Heart left ventricle (tissue), 16 donors: ENCODE measurements around the gene PCDHA3. TPM values are rescaled to one million over a fixed set of nuclear protein-coding genes. Genes with fewer than 3 reads are reported as not detected.
"Not testable (repeated sequence)": the region's sequence is repeated elsewhere in the genome, so short reads cannot be mapped to it uniquely, and the experiment has no call there.

Experiments
- ATAC-seq, 4 donors: fragments of 200-7000 bp; cut with Tn5 transposase; one replicate each; pipeline ENCODE4 v1.9.1; 2020 to 2022; ENCODE audit warnings: moderate library complexity in 4 of 4, mild to moderate bottlenecking in 3 of 4, moderate number of reproducible peaks in 1 of 4
- DNase-seq, 5 donors: peaks; one replicate each; pipeline ENCODE4 v3.0.0-alpha.2; 2020
- H3K27ac ChIP-seq, 12 donors: fragments of 200-600 bp; sonication (generic) in 4 of 12; one replicate each; pipeline versions ENCODE4 v1.5.0 to v1.8.0; 2016 to 2022; ENCODE audit warnings: mild to moderate bottlenecking in 2 of 12
- H3K27me3 ChIP-seq, 9 donors: fragments of 200-600 bp; sonication (generic) in 2 of 9; one replicate each; pipeline versions ENCODE4 v1.5.1 to v1.8.0; 2016 to 2022; ENCODE audit warnings: mild to moderate bottlenecking in 3 of 9
- H3K36me3 ChIP-seq, 9 donors: fragments of 200-600 bp; sonication (generic) in 2 of 9; one replicate each; pipeline versions ENCODE4 v1.5.0 to v1.8.0; 2018 to 2022; ENCODE audit warnings: mild to moderate bottlenecking in 2 of 9
- H3K4me1 ChIP-seq, 12 donors: fragments of 200-600 bp; sonication (generic) in 4 of 12; one replicate each; pipeline versions ENCODE4 v1.5.0 to v1.8.0; 2016 to 2022; ENCODE audit warnings: mild to moderate bottlenecking in 3 of 12
- H3K4me3 ChIP-seq, 12 donors: fragments of 200-600 bp; sonication (generic) in 4 of 12; one replicate each; pipeline versions ENCODE4 v1.5.0 to v1.8.0; 2017 to 2022; ENCODE audit warnings: mild to moderate bottlenecking in 9 of 12, moderate library complexity in 4 of 12
- H3K9me3 ChIP-seq, 12 donors: fragments of 200-600 bp; sonication (generic) in 4 of 12; one replicate each; pipeline versions ENCODE4 v1.5.0 to v1.8.0; 2016 to 2022; ENCODE audit warnings: mild to moderate bottlenecking in 1 of 12
- POLR2A ChIP-seq, 2 donors: fragments of 450-650 bp; IDR thresholded peaks; one replicate each; pipeline ENCODE4 v1.6.1; 2017; ENCODE audit warnings: antibody characterized with exemption in 2 of 2, mild to moderate bottlenecking in 2 of 2, moderate library complexity in 2 of 2
- WGBS, 4 donors: extraction: QIAGEN DNeasy Blood & Tissue Kit in 2 of 4; methylation state at CpG; one replicate each; pipeline versions ENCODE4 v1.1.5 to v1.1.7; 2013 to 2018; 5-methylcytosine and 5-hydroxymethylcytosine counted together
- intact Hi-C, 10 donors: fragments of 100-400 bp; cut with DNase I; formaldehyde crosslinking; loops; one replicate each; pipeline versions ENCODE4 v1.11.1 to v1.14.2; 2022
- polyA plus RNA-seq, 2 donors: library from polyadenylated mRNA; stranded (reverse); fragments of 200-250 nt; gene quantifications; one replicate each; pipeline ENCODE4 v1.2.3, GENCODE V29; 2013
- total RNA-seq, 9 donors: library from RNA; depleted of rRNA in 2 of 9; stranded (reverse); fragments of >200 nt in 2 of 9; fragmentation: NEBNext Ultra II Directional in 3 of 9; extraction: Animal tissue kit (Norgen Biotek cat#: 25700) in 3 of 9; gene quantifications; one replicate each; pipeline versions ENCODE4 v1.1.0 to v1.2.4, GENCODE V29; 2016 to 2023
- TF ChIP-seq, protein P1 (sequence below), 12 donors: fragments of 200-600 bp; sonication (generic) in 4 of 12; IDR thresholded peaks; one replicate each; pipeline versions ENCODE4 v1.5.0 to v1.8.0; 2018 to 2022; ENCODE audit warnings: antibody characterized with exemption in 12 of 12, mild to moderate bottlenecking in 5 of 12
- donor health status: ischemic (EF 13 %, LVEDD 7.1; RV severe dilation, severe dysfunction).
- donor health status: healthy with polysubstance abuse.
- donor health status: DM: no; HTN: yes; CAD: no.
- donor health status: DM: no; HTN: no; CAD: no.
- donor health status: ischemic (EF 25% LVEDD 6.9; RV normal size, moderate dysfunction).
- donor health status: ischemic (EF 25% LVEDD 5.7; RV mildly dilated, moderate dysfunction).
- donor health status: healthy.
- donor health status: DM: yes; HTN: yes; CAD: no.
- donor health status: ischemic (EF 35%, LVEDD 5.7; RV mildly dilated, moderate dysfunction).
- donor health status: nonischemic (EF 11% LVEDD 7.7; RV severe dilation, severe dysfunction).
- donor health status: DM: yes; HTN: yes; CAD: no.
- donor health status: PGD.
- donor health status: ischemic (EF 29% LVEDD 5.4; RV normal size, mild dysfunction).
- donor health status: nonischemic (EF 23%, LVEDD 6.1; RV moderate dilation, normal function).

PCDHA3 gene
- total and polyA plus RNA-seq, 11 donors, result 0.01 to 0.39 (median 0.20) TPM; not detected in 2

DNA sequence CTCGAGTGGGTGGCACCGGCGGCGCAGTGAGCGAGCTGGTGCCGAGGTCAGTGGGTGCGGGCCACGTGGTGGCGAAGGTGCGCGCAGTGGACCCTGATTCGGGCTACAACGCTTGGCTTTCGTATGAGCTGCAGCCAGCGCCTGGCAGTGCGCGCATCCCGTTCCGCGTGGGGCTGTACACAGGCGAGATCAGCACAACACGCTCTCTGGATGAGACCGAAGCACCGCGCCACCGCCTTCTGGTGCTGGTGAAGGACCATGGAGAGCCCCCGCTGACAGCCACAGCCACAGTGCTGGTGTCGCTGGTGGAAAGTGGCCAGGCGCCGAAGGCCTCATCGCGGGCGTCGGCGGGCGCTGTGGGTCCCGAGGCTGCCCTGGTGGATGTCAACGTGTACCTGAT lies 22.6 kb downstream of the PCDHA3 start:
- intact Hi-C loops, result no loop called here
- DNase-seq (no peak), ATAC-seq (no peak)
- no peaks in the 10 kb centered on the region for H3K4me1 ChIP-seq
- WGBS, 4 donors, result 47 to 55% (median 51%) methylated on average over 4 to 38 of the region's 38 CpGs
- H3K27me3 ChIP-seq, result peaks cover 0 to 77% (median 14%) of the 10 kb centered on the region in 9 donors
- no peaks in the 10 kb centered on the region for H3K36me3 ChIP-seq
- peaks cover 0 to 39% (median 13%) of the 10 kb centered on the region in 12 donors for H3K9me3 ChIP-seq
- no peak overlapping the region for H3K27ac ChIP-seq
- no peak overlapping the region for H3K4me3 ChIP-seq
- no peak for TF ChIP-seq POLR2A (IDR thresholded peaks at IDR 0.05)
- TF ChIP-seq, protein P1, sequence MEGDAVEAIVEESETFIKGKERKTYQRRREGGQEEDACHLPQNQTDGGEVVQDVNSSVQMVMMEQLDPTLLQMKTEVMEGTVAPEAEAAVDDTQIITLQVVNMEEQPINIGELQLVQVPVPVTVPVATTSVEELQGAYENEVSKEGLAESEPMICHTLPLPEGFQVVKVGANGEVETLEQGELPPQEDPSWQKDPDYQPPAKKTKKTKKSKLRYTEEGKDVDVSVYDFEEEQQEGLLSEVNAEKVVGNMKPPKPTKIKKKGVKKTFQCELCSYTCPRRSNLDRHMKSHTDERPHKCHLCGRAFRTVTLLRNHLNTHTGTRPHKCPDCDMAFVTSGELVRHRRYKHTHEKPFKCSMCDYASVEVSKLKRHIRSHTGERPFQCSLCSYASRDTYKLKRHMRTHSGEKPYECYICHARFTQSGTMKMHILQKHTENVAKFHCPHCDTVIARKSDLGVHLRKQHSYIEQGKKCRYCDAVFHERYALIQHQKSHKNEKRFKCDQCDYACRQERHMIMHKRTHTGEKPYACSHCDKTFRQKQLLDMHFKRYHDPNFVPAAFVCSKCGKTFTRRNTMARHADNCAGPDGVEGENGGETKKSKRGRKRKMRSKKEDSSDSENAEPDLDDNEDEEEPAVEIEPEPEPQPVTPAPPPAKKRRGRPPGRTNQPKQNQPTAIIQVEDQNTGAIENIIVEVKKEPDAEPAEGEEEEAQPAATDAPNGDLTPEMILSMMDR (IDR thresholded peaks at IDR 0.05), result no peak

DNA sequence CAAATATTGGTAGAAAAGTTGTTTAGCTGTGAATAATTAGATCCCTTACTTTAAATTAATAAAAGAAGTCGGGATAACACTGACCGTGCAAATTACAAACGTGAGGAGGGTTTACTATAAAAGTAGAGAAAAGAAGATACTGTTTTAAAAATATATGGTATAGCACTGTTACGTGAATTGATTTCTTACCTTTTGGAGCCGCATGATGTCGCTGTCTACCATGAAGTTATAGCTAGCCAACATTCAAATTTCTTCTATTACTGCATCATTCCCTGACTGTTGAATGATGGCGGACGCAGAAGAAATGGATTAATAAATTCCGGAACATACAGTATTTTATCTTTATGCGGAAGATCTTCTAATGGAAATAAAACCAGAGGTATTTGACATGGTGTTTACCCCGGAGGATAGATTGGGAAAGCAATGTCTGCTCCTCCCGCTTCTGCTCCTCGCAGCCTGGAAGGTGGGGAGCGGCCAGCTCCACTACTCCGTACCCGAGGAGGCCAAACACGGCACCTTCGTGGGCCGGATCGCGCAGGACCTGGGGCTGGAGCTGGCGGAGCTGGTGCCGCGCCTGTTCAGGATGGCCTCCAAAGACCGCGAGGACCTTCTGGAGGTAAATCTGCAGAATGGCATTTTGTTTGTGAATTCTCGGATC lies 27.0 kb downstream of the PCDHA3 start, which contains the start of gene PCDHA6:
TSS of gene PCDHA6 (plus strand) at position 257 of the 658 bp plus-strand sequence. CDS start at position 389, 132 bp downstream.
- no peak for TF ChIP-seq POLR2A (IDR thresholded peaks at IDR 0.05)
- TF ChIP-seq, protein P1 (IDR thresholded peaks at IDR 0.05), result peak in 2 of 12 donors; percentile 27 to 30
- Histone ChIP-seq H3K27me3 (peaks cover 0 to 92% (median 18%) of the 10 kb centered on the region in 9 donors), H3K27ac (no peak within 1 kb of the TSS), H3K9me3 (peaks cover 0 to 40% (median 16%) of the 10 kb centered on the region in 12 donors), H3K36me3 (no peaks in the 10 kb centered on the region), H3K4me1 (no peaks in the 10 kb centered on the region), H3K4me3 (peak within 1 kb of the TSS in 4 of 12 donors; percentile 7 to 49 (median 24))
- DNase-seq (no peak), ATAC-seq (no peak)
- intact Hi-C loops, result no loop called here
- WGBS, 4 donors, result 14 to 20% (median 15%) methylated on average over 24 to 27 of the region's 27 CpGs

DNA sequence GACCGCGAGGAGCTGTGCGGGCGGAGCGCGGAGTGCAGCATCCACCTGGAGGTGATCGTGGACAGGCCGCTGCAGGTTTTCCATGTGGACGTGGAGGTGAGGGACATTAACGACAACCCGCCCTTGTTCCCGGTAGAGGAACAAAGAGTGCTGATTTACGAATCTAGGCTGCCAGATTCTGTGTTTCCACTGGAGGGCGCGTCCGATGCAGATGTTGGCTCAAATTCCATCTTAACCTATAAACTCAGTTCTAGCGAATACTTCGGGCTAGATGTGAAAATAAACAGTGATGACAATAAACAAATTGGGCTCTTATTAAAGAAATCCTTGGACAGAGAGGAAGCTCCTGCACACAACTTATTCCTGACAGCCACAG lies 27.5 kb downstream of the PCDHA3 start:
- WGBS, 4 donors, result 17 to 32% (median 17%) methylated on average over 17 to 18 of the region's 18 CpGs
- Histone ChIP-seq H3K27ac (no peak overlapping the region), H3K4me1 (no peaks in the 10 kb centered on the region), H3K9me3 (peaks cover 0 to 34% (median 14%) of the 10 kb centered on the region in 12 donors), H3K27me3 (peaks cover 0 to 92% (median 21%) of the 10 kb centered on the region in 9 donors), H3K4me3 (peak overlapping the region in 3 of 12 donors; percentile 21 to 49 (median 28)), H3K36me3 (no peaks in the 10 kb centered on the region)
- ATAC-seq, result no peak
- intact Hi-C loops, result no loop called here
- TF ChIP-seq, protein P1 (IDR thresholded peaks at IDR 0.05), result no peak
- TF ChIP-seq POLR2A (IDR thresholded peaks at IDR 0.05), result no peak
- no peak for DNase-seq

DNA sequence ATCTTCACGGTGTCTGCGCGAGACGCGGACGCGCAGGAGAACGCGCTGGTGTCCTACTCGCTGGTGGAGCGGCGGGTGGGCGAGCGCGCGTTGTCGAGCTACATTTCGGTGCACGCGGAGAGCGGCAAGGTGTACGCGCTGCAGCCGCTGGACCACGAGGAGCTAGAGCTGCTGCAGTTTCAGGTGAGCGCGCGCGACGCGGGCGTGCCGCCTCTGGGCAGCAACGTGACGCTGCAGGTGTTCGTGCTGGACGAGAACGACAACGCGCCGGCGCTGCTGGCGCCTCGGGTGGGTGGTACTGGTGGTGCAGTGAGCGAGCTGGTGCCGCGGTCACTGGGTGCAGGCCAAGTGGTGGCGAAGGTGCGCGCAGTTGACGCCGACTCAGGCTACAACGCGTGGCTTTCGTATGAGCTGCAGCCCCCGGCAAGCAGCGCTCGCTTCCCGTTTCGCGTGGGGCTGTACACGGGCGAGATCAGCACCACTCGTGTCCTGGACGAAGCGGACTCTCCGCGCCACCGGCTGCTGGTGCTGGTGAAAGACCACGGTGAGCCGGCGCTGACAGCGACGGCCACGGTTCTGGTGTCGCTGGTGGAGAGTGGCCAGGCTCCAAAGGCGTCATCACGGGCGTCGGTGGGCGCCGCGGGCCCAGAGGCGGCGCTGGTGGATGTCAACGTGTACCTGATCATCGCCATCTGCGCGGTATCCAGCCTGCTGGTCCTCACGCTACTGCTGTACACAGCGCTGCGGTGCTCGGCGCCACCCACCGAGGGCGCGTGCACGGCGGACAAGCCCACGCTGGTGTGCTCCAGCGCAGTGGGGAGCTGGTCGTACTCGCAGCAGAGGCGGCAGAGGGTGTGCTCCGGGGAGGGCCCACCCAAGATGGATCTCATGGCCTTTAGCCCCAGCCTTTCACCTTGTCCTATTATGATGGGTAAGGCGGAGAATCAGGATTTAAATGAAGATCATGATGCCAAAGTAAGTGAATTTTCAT lies 28.9 kb downstream of the PCDHA3 start:
- intact Hi-C loops, result loop anchor here in 2 of 10 donors (10.0 kb wide), 2 partner anchors 215 to 225 kb away; partner anchors contain the start of gene PCDHB1 (in 1 of the 2)
- not testable (repeated sequence) for H3K4me3 ChIP-seq, ATAC-seq, H3K27ac ChIP-seq, H3K4me1 ChIP-seq, H3K36me3 ChIP-seq, DNase-seq
- WGBS, 4 donors, result 33 to 49% (median 41%) methylated on average over 62 to 106 of the region's 106 CpGs
- peaks cover 0 to 43% (median 14%) of the 10 kb centered on the region in 12 donors for H3K9me3 ChIP-seq
- peaks cover 0 to 90% (median 30%) of the 10 kb centered on the region in 9 donors for H3K27me3 ChIP-seq
